HL-60/S4 treated with retinoic acid at 250 ng/mL for 4 days and 3 days (cell line): ENCODE measurements around the gene ZNF580.

Experiments
- in situ Hi-C: fragments of 300-500 bp; cut with MboI; formaldehyde crosslinking; loops from 2 replicates; pipeline ENCODE4 v1.7.0; 2022; ENCODE audit warnings: low sequenced_read_pairs

ZNF580 gene

GRCh38 chr19:55605637-55606470 lies 34.9 kb upstream of the ZNF580 start, which contains the start of gene ZNF865:
ZNF865 (plus strand) TSS chr19:55605647; CDS start chr19:55613619, 7,972 bp downstream.
- in situ Hi-C loops, result no loop called here

GRCh38 chr19:55606471-55606787 lies 34.4 kb upstream of the ZNF580 start:
- in situ Hi-C loops, result no loop called here

GRCh38 chr19:55606817-55607216 lies 34.0 kb upstream of the ZNF580 start:
- in situ Hi-C loops, result no loop called here

- in situ Hi-C loops, result no loop called here
Observed at GRCh38 chr19:55609326-55609725, 31.5 kb upstream of the ZNF580 start.

GRCh38 chr19:55611300-55611982 lies 29.4 kb upstream of the ZNF580 start:
- in situ Hi-C loops, result no loop called here

- in situ Hi-C loops, result no loop called here
Observed at GRCh38 chr19:55611983-55612645, 28.7 kb upstream of the ZNF580 start.

GRCh38 chr19:55613396-55613795 lies 27.4 kb upstream of the ZNF580 start:
- in situ Hi-C loops, result no loop called here

- in situ Hi-C loops, result no loop called here
Observed at GRCh38 chr19:55613930-55614710, 26.7 kb upstream of the ZNF580 start.

- in situ Hi-C loops, result no loop called here
Observed at GRCh38 chr19:55614711-55615542, 25.9 kb upstream of the ZNF580 start.

- in situ Hi-C loops, result no loop called here
Observed at GRCh38 chr19:55615543-55616394, 25.0 kb upstream of the ZNF580 start.

GRCh38 chr19:55616395-55616875 lies 24.4 kb upstream of the ZNF580 start:
- in situ Hi-C loops, result no loop called here

GRCh38 chr19:55617426-55617825 lies 23.4 kb upstream of the ZNF580 start:
- in situ Hi-C loops, result no loop called here

- in situ Hi-C loops, result no loop called here
Observed at GRCh38 chr19:55618426-55618825, 22.4 kb upstream of the ZNF580 start.

GRCh38 chr19:55619286-55619685 lies 21.5 kb upstream of the ZNF580 start:
- in situ Hi-C loops, result no loop called here

- in situ Hi-C loops, result loop anchor here (10.0 kb wide), 2 partner anchors 106 to 466 kb away; partner anchors contain the start of gene TNNI3
Observed at GRCh38 chr19:55620410-55621204, 20.2 kb upstream of the ZNF580 start.

GRCh38 chr19:55621205-55621672 lies 19.6 kb upstream of the ZNF580 start:
- in situ Hi-C loops, result loop anchor here (10.0 kb wide), 2 partner anchors 106 to 466 kb away; partner anchors contain the start of gene TNNI3

GRCh38 chr19:55621673-55622231 lies 19.1 kb upstream of the ZNF580 start:
- in situ Hi-C loops, result loop anchor here (10.0 kb wide), 2 partner anchors 107 to 467 kb away; partner anchors contain the start of gene TNNI3
